Spleen (tissue), 7 donors: Measurements from ENCODE around the gene EIF2S2.

Source experiments
- POLR2A ChIP-seq, 3 donors: fragments of 450-650 bp; IDR thresholded peaks; one replicate each; pipeline ENCODE4 v1.5.1; 2017; ENCODE audit warnings: antibody characterized with exemption in 3 of 3, mild to moderate bottlenecking in 1 of 3
- POLR2AphosphoS5 ChIP-seq, 3 donors: sonication (generic); formaldehyde crosslinking; IDR thresholded peaks; one replicate each; pipeline ENCODE4 v1.5.1; 2017; ENCODE audit warnings: antibody characterized with exemption in 3 of 3
- TF ChIP-seq, protein P1 (sequence below), 11 experiments: fragments of 200-600 bp in 7 of 11; fragments of 450-650 bp in 4 of 11; sonication (generic) in 4 of 11; IDR thresholded peaks in 8 of 11; conservative IDR thresholded peaks in 3 of 11; 1 replicate in 7 of 11; 2 replicates in 4 of 11; pipeline versions ENCODE4 v1.4.0 to v1.8.0; 2016 to 2021; ENCODE audit warnings: antibody characterized with exemption in 11 of 11, inconsistent platforms in 4 of 11, mild to moderate bottlenecking in 1 of 11
- donor health status: DM: no; HTN: no; CAD: no; lungs with moderate emphysema.
- donor health status: DM: no; HTN: no; CAD: no.
- donor health status: DM: no; HTN: no; CAD: no.

DNA sequence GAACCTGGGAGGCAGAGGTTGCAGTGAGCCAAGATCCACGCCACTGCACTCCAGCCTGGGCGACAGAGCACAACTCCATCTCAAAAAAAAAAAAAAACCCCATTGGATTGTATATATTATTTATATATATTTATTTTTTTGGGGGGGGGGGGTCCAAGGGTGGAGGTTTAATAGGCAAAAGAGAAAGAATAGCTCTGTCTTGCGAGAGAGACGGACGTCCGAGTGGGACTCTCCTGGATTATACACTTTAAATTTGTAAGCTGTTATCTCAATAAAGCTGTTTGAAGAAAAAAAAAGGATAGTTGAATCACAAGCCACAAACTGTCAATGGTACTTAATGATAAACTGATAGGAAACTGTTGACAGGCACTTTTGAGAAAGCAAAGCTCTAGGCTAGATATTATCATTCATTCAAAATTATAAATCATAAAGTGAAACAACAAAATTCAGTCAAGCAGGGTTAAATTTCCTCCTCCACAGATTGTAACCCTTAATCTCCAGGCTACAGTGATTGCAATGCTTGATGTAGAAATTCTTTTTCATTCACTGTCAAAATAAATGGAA, 20.3 kb downstream of the EIF2S2 start:
- TF ChIP-seq, protein P1, sequence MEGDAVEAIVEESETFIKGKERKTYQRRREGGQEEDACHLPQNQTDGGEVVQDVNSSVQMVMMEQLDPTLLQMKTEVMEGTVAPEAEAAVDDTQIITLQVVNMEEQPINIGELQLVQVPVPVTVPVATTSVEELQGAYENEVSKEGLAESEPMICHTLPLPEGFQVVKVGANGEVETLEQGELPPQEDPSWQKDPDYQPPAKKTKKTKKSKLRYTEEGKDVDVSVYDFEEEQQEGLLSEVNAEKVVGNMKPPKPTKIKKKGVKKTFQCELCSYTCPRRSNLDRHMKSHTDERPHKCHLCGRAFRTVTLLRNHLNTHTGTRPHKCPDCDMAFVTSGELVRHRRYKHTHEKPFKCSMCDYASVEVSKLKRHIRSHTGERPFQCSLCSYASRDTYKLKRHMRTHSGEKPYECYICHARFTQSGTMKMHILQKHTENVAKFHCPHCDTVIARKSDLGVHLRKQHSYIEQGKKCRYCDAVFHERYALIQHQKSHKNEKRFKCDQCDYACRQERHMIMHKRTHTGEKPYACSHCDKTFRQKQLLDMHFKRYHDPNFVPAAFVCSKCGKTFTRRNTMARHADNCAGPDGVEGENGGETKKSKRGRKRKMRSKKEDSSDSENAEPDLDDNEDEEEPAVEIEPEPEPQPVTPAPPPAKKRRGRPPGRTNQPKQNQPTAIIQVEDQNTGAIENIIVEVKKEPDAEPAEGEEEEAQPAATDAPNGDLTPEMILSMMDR (IDR thresholded peaks at IDR 0.05 in 8 of 11, conservative IDR thresholded peaks at IDR 0.05 in 3 of 11): no peak
- TF ChIP-seq POLR2A (IDR thresholded peaks at IDR 0.05) (no peak), POLR2AphosphoS5 (IDR thresholded peaks at IDR 0.05) (no peak)
